Activated effector memory CD4-positive, alpha-beta T cell treated with Interleukin-2 at 50 U/mL for 16 hours (primary cell): ENCODE data around the gene AOX1.
"Not testable (repeated sequence)": the region's sequence is repeated elsewhere in the genome, so short reads cannot be mapped to it uniquely, and the experiment has no call there.

ENCODE experiments used
- DNase-seq: peaks from one replicate; pipeline ENCODE4 v3.0.0-alpha.2; 2020

AOX1 gene

DNA sequence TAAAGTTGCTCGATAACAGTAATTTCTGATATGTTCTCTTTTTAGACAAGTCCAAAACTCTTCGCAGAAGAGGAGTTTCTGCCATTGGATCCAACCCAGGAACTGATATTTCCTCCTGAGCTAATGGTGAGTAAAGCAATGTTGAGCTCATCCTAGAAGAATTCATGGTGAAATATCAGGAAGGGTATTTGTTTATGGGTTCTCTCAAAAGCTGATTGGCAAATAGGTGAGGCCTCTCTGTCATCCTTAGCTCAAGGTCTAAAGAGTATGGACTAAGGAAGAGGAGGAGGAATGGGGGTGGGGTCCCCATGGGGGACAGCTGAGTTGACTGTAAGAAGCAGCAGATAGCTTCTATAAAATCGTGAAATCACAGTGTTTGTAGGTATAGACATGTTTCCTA is 18.2 kb downstream of the AOX1 start:
- DNase-seq, result no peak

DNA sequence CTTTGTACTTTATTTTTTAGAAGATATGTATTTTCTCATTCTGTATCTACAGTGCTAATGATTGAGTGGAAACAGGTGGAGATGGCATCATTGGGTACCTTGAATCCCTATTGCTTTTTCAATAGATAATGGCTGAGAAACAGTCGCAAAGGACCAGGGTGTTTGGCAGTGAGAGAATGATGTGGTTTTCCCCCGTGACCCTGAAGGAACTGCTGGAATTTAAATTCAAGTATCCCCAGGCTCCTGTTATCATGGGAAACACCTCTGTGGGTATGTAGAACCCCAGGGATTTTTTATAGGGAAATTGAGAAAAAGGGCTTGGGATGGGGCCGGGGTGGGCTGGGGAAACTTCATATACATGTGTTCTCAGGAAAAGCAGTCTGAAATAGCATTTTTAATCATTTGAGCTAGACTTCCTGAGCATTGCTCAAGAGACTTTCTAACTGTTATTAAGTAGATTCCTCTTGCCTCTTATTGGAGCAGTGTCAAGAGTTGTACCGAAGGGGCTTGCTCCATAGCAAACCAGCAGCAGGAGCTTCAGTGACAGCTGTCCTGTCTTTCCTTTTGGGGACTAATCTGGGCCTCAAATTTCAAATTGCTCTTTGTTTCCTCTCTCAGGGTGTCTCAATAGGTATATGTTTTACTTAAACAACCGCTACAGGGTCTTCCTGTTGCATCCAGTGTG is 18.9 kb downstream of the AOX1 start:
- no peak for DNase-seq

DNA sequence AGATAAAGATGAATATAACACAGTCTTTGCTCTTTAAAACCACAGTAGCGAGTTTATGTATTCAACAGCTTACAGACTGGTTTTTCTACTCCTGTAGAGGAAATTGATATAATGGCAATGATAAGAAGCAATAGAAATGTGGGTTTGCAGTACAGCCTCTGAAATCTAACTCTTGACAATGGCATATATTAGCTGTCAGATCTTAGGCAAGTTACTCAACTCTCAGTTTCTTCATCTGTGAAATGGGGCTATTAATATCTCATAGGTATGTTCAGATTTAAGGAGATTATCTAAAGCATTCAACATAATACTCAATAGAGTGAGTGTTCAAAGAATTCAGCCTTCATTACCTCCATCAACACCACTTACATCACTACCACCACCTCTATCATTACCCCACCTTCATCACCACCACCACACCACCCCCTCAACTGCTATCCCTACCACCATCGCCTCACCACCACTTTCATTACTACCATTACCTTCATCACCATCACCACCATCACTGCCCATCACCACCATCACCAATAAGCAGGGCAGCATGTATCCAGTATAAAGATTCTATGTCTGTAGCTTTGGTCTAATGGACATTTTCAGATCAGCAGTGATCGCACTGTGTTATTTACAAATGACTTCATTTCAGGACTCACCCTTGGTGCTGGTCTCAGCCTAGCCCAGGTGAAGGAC is 22.7 kb downstream of the AOX1 start:
- DNase-seq, result no peak

DNA sequence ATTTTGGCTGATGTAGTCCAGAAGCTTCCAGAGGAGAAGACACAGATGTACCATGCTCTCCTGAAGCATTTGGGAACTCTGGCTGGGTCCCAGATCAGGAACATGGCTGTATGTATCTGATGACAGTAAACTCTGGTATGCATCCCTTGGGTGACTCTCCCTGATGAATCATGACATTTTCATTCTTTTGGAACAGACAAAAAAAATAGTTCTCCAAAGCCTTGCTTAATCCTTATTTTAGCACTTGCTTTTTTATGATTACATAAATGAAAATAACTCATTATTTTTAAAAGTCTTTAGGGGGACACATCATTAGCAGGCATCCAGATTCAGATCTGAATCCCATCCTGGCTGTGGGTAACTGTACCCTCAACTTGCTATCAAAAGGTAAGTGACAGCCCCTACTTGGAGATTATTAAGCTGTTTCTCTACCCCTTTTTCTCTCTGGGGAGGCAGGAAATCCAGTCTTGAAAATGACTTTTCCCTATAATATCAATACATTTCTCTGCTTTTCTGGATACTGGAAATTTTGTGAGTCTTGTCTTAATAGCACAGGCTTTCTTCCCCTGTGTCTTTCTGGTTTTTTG is 23.3 kb downstream of the AOX1 start:
- DNase-seq, result no peak

DNA sequence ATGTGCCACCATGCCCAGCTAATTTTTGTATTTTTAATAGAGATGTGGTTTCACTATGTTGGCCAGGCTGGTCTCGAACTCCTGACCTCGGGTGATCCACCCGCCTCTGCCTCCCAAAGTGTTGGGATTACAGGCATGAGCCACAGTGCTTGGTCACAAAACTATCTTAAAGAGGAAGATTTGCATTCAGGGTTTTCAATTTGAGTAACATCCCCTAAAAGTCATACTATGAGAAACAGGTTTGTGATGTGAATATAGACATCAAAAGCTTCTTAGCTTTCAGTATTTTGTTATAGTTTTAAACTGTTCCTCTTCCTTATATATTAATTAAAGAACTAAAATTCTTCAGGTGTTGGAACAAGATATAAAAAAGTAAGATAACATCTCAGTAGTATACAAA is 24.4 kb downstream of the AOX1 start:
- not testable (repeated sequence) for DNase-seq

DNA sequence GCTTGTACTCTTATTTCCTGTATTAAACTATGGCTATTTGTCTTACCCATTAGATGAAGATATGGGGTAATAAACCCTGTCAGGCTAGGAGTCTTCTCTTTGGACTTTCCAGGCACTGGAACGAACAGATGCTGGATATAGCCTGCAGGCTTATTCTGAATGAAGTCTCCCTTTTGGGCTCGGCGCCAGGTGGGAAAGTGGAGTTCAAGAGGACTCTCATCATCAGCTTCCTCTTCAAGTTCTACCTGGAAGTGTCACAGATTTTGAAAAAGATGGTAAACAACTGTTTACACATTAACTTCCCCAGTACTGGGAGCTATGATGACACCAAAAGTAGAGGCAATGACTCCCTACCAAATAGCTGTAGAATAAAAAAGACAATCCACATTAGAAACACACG is 27.9 kb downstream of the AOX1 start:
- DNase-seq, result no peak

DNA sequence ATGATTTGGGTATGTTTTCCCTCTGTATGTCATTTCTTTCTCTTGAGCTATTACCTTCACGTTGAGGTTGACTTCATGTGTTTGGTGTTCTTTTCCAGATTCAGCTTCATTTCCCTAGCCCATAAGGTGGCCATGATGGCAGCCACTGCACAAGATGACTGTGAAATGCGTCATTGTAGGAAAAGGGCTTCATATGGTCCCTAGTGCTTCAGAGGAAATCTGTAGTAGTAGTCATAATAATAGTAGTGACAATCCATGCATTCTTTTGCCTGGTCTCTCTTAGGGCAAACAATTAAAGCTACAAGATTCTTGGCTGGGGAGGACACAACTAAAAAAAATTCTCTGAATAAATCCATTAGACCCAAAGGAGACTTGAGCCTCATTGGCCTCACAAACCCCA is 28.4 kb downstream of the AOX1 start:
- no peak for DNase-seq

DNA sequence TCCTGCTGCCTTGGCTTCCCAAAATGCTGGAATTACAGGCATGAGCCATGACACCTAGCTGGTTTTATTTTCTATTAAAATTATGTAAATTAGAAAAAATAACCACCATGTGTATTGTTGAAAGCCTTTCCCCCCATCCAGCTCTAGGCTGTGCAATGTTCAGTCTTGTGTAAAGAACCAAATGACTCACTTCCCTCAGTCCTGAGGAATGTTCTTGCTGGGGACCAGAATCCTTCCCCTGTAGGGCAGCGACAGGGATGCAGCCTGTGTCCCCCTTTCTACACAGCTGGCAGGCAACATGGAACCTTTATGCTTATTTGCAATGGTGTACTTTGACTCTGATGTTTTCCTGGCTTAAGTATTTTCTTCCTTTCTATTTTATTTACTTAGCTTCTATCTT is 29.4 kb downstream of the AOX1 start:
- no peak for DNase-seq

DNA sequence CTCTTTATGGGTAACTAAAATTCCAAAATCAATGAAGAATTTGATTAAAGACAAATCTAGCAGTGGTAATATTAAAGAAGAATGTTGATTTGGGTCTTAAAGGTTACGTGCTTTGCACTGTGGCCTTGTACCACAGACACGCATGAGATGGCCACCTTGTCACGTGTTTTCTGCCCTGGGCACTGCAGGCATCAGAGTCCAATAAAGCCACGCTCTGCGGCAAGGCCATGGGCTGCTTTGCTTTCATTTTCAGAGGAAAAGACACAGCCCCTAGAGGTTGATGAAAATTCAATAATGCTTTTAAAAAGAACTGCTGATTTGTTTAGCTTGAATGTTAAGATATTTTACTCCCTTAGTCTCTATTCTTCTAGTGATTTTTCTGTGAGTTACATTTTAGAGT is 30.4 kb downstream of the AOX1 start:
- no peak for DNase-seq

DNA sequence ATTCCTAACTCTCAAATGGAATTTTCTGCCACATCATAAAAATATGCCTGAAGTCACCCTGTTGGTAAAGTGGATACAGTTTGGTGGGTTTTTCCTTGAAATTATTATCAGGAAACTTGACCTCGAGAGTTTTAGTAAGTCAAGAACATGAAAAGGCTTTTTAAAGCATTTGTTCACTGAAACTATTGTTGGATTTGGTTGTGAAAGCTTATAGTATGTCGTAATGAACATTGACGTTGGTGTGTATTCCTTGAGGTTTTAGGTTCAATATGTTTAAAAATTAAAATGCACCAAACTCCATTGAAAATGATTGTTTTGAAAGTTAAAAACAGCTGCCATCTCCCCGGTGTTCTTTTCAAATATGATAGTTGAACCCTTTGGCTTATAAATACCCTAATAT is 30.8 kb downstream of the AOX1 start:
- DNase-seq, result no peak

DNA sequence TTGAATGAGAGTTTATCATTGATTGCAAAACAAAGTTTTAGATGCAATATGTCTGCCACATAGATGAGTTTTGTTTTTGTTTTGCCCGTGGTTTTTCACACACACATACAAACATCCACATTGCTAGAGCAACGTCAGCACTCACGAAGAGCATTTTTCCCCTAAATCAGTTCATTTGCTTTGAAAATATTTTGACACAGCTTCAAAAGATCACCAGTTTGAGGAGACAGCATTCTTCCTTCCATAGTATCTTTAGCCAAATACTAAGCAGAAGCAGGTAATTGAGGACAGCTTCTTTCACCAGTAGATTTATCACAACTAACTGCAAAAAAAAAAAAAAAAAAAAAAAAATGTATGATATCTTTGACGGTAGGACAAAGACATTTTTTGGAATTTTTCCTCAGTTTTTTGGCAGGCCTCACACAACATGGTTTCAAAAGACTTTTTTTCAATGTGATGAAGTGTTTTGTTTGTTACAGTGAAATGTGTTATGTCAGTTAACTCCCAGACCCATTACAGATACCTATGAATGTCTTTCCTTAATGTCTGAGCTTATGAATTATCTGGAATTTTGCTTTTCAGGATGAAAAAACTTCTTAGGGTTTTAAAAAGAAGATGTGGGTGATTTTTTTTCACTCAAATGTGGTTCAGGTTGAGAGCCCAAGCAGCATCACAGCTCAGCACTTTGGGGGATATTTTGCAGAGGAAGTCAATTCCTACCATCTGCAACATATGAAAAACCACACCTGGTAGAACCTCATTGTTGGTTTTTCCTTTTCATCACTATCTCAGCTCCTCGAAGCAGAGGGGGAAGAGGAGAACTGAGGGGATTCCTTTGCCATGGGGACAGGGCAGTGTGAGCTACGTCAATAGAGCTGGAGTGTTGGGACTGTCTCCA is 31.6 kb downstream of the AOX1 start:
- no peak for DNase-seq

DNA sequence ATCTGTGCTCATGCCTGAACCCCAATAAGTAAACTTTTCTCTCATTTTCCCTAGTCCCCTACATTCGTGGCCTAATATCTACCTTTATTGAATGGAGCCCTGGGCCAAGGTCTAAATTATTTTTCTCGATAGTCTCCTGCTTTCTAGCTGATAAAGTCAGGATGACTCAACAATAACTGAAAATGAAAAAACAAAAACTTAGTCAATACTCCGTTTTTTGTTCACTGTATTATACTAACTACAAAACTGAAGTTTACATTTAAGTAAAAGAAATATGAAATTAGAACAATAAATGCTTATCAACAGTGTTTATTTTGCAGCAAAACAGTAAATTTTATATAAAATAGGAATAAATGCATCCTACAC is 32.2 kb downstream of the AOX1 start:
- no peak for DNase-seq

DNA sequence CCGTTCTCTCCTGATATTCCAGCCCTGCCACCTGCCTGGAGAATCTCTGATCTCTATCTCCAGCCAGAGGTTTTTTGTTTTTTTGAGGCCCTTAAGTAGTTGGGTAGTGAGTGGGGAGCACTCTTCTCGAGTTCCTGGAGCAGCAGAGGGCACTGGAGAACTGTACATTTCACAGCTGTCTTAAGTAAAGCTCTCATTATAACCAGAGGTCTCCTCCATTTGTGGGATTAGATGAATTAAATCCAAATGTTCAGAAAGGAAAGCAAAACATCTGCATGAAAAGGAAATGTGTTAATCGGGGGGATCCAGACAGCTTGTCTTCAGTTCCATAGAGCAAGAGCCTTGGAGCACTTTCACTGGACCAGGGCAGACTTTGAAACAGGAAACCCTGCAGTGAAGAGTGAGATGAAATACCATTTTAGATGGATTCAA is 32.8 kb downstream of the AOX1 start:
- no peak for DNase-seq

DNA sequence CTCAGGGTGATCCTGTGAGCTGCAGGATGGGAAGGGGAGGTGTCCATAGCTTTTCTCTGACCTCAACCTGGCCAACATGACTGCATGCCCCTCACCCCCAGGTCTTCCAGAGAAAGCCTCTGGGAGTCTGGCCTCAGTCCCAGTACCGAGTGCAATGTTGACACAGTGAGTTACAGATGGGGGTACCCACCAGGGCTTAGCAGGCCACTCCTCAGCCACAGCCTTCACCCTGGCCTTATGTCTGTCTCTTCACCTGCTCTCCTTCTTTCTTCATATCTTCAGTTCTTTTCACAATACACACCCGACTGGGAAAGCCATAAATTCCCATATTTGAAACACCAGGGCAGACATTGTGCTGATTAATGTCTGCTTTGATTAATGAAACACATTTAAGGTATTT is 33.5 kb downstream of the AOX1 start:
- no peak for DNase-seq

DNA sequence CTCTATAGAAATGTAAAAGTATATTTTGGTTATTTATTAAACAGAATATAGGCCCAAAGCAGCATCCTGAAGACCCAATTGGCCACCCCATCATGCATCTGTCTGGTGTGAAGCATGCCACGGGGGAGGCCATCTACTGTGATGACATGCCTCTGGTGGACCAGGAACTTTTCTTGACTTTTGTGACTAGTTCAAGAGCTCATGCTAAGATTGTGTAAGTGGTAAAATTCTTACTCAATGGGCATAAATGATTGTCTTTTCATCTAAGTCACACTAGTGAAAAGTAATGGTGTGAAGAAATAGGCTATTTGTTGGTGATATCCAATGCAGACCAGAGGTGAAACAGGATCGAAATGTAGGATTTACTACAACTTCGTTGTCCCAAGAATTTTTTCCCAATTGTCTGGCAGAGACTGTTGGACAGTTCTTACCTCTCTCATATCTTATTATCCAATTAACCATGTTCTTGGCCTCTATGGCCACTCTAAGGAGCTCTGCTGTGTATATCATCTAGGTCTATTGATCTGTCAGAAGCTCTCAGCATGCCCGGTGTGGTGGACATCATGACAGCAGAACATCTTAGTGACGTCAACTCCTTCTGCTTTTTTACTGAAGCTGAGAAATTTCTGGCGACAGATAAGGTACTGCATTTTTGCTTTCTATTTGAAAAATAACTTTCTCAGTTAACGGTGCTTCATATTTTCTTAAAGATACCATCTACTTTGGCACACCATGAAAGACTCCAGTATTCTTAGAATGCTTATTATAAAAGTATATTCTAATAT is 35.0 kb downstream of the AOX1 start:
- DNase-seq, result no peak

DNA sequence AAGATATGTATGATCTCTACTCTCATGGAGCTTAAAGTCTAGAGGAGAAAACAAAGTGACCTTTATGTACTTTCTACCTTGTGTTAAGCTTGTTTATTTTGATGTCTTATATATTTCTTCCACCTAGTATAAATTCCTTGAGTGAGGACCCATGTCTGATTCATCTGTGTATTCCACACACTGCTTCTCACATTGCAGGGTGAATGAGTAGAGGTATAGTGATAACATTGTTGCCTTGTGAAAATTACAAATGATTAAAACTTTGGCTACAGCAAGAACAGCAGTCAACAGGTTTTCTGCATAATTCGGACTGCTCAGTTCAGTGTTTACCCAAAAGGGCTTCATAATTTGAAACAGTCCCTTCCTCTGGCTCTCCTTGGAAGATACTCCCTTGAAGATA is 36.3 kb downstream of the AOX1 start:
- DNase-seq, result no peak

DNA sequence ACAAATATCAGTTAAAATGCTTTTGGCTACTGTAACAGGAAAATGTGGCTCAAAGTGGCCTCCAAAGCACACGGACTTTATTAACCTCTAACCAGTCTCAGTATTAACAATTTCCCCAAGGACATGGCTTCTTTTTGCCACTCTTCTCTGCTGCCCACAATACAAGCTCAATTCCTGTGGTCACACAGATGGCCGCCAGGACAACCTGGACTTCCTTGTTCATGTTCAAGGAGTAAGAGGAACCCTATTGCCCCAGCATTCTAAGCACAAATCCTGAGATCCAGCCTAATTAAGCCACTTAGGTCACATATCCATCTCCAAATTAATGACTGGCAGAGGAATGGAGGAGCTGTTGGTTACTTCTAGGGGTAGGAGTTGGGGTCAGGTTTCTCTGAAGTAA is 38.2 kb downstream of the AOX1 start:
- DNase-seq, result no peak

DNA sequence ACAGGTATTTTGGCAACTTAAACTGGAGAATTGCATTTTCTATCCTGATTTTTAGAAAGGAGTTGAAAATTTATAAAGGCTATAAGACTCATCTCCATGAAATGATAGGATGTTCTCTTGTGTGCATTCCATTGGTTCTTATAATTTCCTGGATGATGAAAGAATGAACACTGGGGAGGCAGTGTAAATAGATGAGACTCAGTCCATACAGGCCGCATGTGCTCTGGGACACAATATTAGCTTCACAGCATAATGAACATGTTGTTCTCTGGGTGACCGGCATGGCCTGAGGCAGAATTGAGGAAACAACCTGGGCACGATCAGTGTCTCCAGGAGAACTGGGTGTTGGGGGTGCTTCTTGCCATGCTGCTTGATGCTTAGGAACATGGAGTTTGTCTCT is 38.8 kb downstream of the AOX1 start:
- no peak for DNase-seq

DNA sequence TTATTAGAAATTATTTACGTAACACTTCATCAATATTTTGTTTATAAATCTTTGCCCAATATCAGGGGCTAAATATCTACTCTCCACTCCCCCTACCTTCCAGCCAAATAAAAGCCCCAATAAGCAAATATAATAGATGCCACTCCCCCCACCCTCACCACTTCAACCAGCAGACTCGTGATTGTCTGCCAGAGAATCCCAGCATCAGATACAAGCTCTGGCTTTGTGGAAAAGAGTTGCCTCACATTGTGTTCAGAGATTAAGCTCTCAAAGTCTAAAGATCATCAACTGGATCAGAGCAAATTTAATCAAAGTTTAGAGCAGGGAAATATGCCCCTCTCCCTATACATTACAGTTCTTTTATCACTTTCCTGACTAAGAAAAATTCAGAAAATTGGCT is 39.5 kb downstream of the AOX1 start:
- no peak for DNase-seq

DNA sequence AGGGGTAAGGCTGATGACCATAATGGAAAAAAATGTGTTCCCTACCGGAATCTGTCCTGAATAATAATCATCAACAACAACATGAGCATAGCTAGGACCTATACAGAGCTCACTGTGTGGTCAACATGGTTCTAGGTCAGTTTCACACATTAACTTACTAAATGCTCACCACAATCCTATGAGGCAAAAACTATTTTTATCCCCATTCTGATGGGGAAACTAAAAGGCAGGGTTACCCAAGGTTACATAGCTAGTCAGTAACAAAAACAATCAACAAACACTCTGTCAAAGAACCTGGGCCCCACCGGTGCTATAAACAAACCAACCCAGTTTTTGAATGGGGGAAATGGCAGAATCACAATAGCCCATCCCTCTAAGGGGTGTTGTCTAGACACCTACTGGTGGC is 40.1 kb downstream of the AOX1 start:
- no peak for DNase-seq

DNA sequence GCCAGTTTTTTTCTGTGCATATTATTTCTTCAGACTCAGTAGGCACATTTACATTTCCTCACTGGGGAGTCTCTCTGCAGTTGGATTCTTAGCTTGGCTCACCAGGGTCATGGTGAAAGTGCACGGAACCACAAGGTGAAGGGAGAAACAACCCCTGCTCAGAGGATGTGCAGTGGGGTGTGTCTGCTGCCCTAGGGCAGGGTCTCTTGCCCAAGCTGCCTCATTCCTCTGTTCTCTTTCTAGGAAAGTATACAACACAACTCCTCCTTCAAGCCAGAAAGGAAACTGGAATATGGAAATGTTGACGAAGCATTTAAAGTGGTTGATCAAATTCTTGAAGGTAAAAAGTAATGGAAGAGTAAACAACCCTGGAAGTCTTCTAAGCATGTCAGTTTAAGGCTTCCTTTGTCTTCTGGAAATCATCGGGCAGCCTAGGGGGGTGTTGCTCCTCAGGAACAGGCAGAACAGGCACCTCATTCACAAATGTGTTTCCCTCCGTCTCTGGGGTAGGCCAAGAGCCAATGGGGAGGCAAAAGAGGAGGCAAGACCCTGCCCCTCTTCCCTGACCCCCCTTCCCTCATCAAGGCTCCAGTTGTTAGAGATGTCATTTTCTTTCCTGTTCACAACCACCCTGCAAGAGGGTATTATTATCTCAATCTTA is 41.4 kb downstream of the AOX1 start:
- no peak for DNase-seq

DNA sequence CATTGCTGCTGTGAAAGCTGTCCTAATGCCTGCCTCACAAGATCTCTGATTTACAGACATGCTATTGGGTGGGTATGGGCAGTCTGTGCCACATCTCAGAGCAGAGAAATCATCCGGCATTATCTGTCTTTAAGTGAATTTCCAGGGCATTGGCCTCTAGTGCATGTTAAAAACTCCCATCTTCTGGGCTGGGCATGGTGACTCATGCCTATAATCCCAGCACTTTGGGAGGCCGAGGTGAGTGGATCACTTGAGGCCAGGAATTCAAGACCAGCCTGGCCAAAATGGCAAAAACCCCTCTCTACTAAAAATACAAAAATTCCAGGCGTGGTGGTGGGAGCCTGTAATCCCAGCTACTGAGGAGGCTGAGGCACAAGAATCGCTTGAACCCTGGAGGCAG is 42.6 kb downstream of the AOX1 start:
- DNase-seq, result not testable (repeated sequence)
